K562 (cell line): ENCODE data around the gene C11orf65. TPM values are rescaled to one million over a fixed set of nuclear protein-coding genes. Genes with fewer than 3 reads are reported as not detected.

Experiments used
- BRF1 ChIP-seq: IDR thresholded peaks from 3 replicates; pipeline ENCODE4 v1.6.1; 2011; ENCODE audit warnings: borderline replicate concordance, mild to moderate bottlenecking; ENCODE audit not compliant: insufficient read length; ENCODE audit errors: extremely low read depth
- NR2C1 ChIP-seq, 2 experiments: fragments of 450-650 bp; IDR thresholded peaks; 2 replicates each; pipeline ENCODE4 v1.6.1; 2017; ENCODE audit warnings: mild to moderate bottlenecking in 2 of 2, antibody characterized with exemption in 1 of 2, inconsistent platforms in 1 of 2, missing compliant biosample characterization in 1 of 2, missing genetic modification characterization in 1 of 2
- RFX1 ChIP-seq: fragments of 450-650 bp; IDR thresholded peaks from 2 replicates; pipeline ENCODE4 v1.6.1; 2016; ENCODE audit warnings: mild to moderate bottlenecking, moderate library complexity
- RNF219 ChIP-seq: fragments of 250-450 bp; sonication (Bioruptor Pico); IDR thresholded peaks from 2 replicates; pipeline ENCODE4 v1.5.0; 2022; ENCODE audit warnings: mild to moderate bottlenecking
- ZNF324 ChIP-seq: fragments of 250-450 bp; sonication (Bioruptor Pico); IDR thresholded peaks from 2 replicates; pipeline ENCODE4 v1.4.0; 2020; ENCODE audit warnings: mild to moderate bottlenecking
- ZNF512 ChIP-seq: IDR thresholded peaks from 2 replicates; pipeline ENCODE4 v1.6.1; 2016; ENCODE audit warnings: missing genetic modification characterization, missing compliant biosample characterization
- ZNF561 ChIP-seq: fragments of 450-650 bp; formaldehyde crosslinking; conservative IDR thresholded peaks from 2 replicates; pipeline ENCODE4 v1.4.0; 2020; ENCODE audit warnings: mild to moderate bottlenecking, moderate library complexity
- ZNF586 ChIP-seq: fragments of 450-650 bp; formaldehyde crosslinking; conservative IDR thresholded peaks from 2 replicates; pipeline ENCODE4 v1.4.0; 2020; ENCODE audit warnings: mild to moderate bottlenecking, moderate library complexity
- polyA plus RNA-seq, 8 experiments: library from polyadenylated mRNA; depleted of rRNA in 4 of 8; stranded (reverse) in 5 of 8; unstranded in 3 of 8; fragments of >200 nt; fragmentation: Nextera tagmentation in 2 of 8; fragmentation: Illumina TruSeq in 1 of 8; extraction: Ambion mirVana in 2 of 8; extraction: Trizol in 1 of 8; gene quantifications; 2 replicates each; pipeline versions ENCODE4 v1.2.1 to v1.2.3, GENCODE V29; 2011 to 2014; ENCODE audit warnings: inconsistent platforms in 1 of 8, missing spikeins in 1 of 8
- total RNA-seq, 7 experiments: library from RNA; depleted of rRNA in 6 of 7; stranded (reverse); fragments of >200 nt in 6 of 7; fragmentation: Illumina TruSeq in 2 of 7; extraction: Trizol in 2 of 7; gene quantifications; 2 replicates each; pipeline versions ENCODE4 v1.2.1 to v1.2.3, GENCODE V29; 2011 to 2021; ENCODE audit warnings: low replicate concordance in 1 of 7
- TF ChIP-seq, protein P1 (sequence below), 2 experiments: fragments of 450-650 bp; IDR thresholded peaks; 2 replicates each; pipeline ENCODE4 v1.6.1; 2016; ENCODE audit warnings: mild to moderate bottlenecking in 2 of 2, borderline replicate concordance in 1 of 2, low read depth in 1 of 2, moderate library complexity in 1 of 2

C11orf65 gene
- total and polyA plus RNA-seq, 9 of the 15 experiments (the other 6 are each of a cell fraction or from before 2014, with no cell fraction given): 1.0 to 2.1 (median 1.2) TPM

DNA sequence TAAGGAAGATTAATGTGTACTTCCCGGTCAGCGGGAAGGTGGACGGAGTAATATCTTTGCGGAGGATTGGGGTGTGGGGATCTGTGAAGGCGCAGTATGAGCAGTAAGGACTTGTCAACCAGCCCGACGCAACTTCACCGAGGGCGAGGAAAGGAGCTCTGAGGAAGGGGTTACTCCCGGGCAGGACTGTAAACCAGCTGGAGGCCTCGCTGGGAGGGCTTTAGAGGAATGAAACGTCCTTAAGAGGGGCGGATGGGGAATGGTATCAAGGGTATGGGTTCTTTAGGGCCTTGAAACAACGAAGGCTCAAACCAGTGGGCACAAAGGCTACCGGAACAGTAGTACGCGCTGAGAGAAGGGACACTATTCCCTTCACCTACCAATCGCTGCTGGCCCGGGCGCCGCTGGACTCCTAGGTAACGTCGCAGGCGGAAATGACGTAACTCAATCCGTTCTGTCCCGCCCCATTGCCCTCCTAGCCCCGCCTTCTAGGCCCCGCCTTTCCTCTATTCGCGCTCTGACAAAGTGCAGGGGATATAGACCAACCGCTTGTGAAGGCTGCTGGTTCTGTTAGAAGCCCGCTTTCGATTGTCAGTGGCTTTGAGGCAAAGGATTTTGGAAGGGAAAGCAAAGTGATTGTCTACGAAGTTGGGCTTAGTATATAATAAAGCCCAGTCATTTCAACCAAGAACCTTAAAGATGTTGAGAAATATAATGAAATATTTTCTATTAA lies at the start of gene C11orf65 (continued):
- TF ChIP-seq, protein P1, sequence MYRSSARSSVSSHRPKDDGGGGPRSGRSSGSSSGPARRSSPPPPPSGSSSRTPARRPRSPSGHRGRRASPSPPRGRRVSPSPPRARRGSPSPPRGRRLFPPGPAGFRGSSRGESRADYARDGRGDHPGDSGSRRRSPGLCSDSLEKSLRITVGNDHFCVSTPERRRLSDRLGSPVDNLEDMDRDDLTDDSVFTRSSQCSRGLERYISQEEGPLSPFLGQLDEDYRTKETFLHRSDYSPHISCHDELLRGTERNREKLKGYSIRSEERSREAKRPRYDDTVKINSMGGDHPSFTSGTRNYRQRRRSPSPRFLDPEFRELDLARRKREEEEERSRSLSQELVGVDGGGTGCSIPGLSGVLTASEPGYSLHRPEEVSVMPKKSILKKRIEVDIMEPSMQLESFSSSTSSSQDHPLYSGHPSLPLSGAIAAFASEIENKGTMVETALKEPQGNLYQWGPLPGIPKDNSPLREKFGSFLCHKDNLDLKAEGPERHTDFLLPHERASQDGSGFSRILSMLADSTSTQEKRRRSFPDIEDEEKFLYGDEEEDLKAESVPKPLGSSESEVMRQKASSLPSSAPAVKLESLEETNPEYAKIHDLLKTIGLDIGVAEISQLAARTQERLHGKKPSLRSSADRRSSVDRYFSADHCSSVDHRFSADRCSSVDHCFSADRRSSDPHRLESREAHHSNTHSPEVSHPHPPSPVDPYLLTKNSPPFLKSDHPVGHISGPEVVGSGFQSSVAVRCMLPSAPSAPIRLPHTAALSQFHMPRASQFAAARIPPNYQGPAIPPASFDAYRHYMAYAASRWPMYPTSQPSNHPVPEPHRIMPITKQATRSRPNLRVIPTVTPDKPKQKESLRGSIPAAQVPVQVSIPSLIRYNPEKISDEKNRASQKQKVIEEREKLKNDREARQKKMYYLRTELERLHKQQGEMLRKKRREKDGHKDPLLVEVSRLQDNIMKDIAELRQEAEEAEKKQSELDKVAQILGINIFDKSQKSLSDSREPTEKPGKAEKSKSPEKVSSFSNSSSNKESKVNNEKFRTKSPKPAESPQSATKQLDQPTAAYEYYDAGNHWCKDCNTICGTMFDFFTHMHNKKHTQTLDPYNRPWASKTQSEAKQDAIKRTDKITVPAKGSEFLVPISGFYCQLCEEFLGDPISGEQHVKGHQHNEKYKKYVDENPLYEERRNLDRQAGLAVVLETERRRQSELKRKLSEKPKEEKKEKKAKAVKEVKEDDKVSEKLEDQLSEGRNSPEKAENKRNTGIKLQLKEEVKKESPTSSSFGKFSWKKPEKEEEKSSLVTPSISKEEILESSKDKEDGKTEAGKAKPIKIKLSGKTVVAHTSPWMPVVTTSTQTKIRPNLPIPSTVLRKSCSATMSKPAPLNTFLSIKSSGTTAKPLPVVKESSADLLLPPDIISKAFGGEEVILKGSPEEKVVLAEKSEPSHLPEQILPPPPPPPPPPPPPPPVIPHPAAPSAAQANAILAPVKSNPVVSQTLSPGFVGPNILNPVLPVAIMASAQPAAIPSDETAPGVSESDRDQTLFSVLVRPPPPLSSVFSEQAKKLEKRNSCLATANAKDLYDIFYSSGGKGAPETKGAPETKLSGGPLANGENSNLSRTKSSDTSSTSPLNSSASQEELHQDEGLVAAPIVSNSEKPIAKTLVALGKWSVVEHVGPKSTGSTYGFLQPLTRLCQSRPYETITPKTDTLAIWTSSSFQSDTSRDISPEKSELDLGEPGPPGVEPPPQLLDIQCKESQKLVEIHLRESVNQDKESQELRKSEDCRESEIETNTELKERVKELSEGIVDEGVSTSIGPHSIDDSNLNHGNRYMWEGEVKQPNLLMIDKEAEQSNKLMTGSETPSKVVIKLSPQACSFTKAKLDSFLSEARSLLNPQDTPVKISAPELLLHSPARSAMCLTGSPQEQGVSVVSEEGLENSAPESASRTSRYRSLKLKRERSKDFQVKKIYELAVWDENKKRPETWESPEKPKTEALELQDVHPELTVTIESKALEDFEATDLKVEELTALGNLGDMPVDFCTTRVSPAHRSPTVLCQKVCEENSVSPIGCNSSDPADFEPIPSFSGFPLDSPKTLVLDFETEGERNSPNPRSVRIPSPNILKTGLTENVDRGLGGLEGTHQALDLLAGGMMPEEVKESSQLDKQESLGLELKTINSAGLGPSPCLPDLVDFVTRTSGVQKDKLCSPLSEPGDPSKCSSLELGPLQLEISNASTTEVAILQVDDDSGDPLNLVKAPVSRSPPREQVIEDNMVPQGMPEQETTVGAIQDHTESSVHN (IDR thresholded peaks at IDR 0.05; ENCODE audit: borderline replicate concordance in 1 of 2, low read depth in 1 of 2): no peak
- TF ChIP-seq BRF1: no peak
- TF ChIP-seq ZNF324 (CRISPR knock-in tag): no peak
- TF ChIP-seq ZNF512 (tag): no peak
- TF ChIP-seq RFX1: peak; percentile 85
- TF ChIP-seq ZNF561 (CRISPR knock-in tag): no peak
- no peak for TF ChIP-seq NR2C1 (IDR thresholded peaks at IDR 0.05)
- peak; percentile 27; the same call in 1 of the 2 replicates for TF ChIP-seq NR2C1 (tag; IDR thresholded peaks at IDR 0.05)
- no peak for TF ChIP-seq RNF219 (CRISPR knock-in tag)
- TF ChIP-seq ZNF586 (CRISPR knock-in tag): no peak
